ENCODE data around the gene EXOC6B.

DNA sequence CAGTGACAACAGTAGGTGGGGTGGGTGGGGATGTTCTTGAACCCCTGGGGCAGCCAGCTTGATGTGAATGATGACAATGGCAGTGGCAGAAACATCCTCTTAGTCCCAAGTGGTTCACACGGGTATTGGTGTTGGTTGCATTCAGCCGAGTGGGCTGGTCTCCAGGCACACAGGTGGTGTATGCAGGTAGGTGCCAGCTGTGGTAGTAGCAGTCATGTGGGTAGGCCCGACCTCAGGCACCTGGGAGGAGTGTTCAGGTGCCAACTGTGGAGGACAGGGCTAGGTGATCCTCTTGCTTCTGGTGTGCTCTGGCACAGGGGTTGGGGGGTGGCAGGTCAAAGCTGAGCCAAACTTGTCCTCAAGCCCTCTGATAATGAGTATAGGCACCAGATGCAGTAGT, 350.6 kb downstream of the EXOC6B start:
- TF ChIP-seq, protein P1, sequence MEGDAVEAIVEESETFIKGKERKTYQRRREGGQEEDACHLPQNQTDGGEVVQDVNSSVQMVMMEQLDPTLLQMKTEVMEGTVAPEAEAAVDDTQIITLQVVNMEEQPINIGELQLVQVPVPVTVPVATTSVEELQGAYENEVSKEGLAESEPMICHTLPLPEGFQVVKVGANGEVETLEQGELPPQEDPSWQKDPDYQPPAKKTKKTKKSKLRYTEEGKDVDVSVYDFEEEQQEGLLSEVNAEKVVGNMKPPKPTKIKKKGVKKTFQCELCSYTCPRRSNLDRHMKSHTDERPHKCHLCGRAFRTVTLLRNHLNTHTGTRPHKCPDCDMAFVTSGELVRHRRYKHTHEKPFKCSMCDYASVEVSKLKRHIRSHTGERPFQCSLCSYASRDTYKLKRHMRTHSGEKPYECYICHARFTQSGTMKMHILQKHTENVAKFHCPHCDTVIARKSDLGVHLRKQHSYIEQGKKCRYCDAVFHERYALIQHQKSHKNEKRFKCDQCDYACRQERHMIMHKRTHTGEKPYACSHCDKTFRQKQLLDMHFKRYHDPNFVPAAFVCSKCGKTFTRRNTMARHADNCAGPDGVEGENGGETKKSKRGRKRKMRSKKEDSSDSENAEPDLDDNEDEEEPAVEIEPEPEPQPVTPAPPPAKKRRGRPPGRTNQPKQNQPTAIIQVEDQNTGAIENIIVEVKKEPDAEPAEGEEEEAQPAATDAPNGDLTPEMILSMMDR (IDR thresholded peaks at IDR 0.05) = no peak
- no peak for TF ChIP-seq POLR2A (IDR thresholded peaks at IDR 0.05)
